Measurements from ENCODE around the gene PLEKHG7.

Gene PLEKHG7

GRCh38 chr12:92721656-92722055 is 18.9 kb downstream of the PLEKHG7 start:
- TF ChIP-seq POU6F1 (CRISPR knock-in tag; IDR thresholded peaks at IDR 0.05; ENCODE audit: borderline replicate concordance, low read depth) (no peak), ARNTL (CRISPR knock-in tag; IDR thresholded peaks at IDR 0.05; ENCODE audit: borderline replicate concordance, low read depth) (no peak), TSHZ2 (CRISPR knock-in tag; IDR thresholded peaks at IDR 0.05) (no peak)
- no peak for ATAC-seq

- TF ChIP-seq ZNF70 (CRISPR knock-in tag; IDR thresholded peaks at IDR 0.05) = no peak
- no peak for TF ChIP-seq CREB5 (CRISPR knock-in tag; IDR thresholded peaks at IDR 0.05; ENCODE audit: low read depth)
- no peak for TF ChIP-seq RARB (CRISPR knock-in tag; IDR thresholded peaks at IDR 0.05)
- no peak for TF ChIP-seq TSHZ2 (CRISPR knock-in tag; IDR thresholded peaks at IDR 0.05)
- no peak for TF ChIP-seq ZFP30 (CRISPR knock-in tag; IDR thresholded peaks at IDR 0.05)
- TF ChIP-seq PATZ1 (CRISPR knock-in tag; IDR thresholded peaks at IDR 0.05; ENCODE audit: borderline replicate concordance) = no peak
- TF ChIP-seq ISL1 (CRISPR knock-in tag; IDR thresholded peaks at IDR 0.05) = no peak
- no peak for TF ChIP-seq ESRRG (CRISPR knock-in tag; IDR thresholded peaks at IDR 0.05)
- no peak for TF ChIP-seq POU6F1 (CRISPR knock-in tag; IDR thresholded peaks at IDR 0.05; ENCODE audit: borderline replicate concordance, low read depth)
- TF ChIP-seq SNAI2 (CRISPR knock-in tag; IDR thresholded peaks at IDR 0.05) = no peak
- no peak for TF ChIP-seq ZFP3 (CRISPR knock-in tag; IDR thresholded peaks at IDR 0.05)
- TF ChIP-seq TOX (CRISPR knock-in tag; IDR thresholded peaks at IDR 0.05; ENCODE audit: borderline replicate concordance) = no peak
- TF ChIP-seq OSR1 (CRISPR knock-in tag; IDR thresholded peaks at IDR 0.05) = no peak
- no peak for TF ChIP-seq ARNTL (CRISPR knock-in tag; IDR thresholded peaks at IDR 0.05; ENCODE audit: borderline replicate concordance, low read depth)
- no peak for TF ChIP-seq ZC3H10 (CRISPR knock-in tag; IDR thresholded peaks at IDR 0.05)
- no peak for TF ChIP-seq ZNF8 (CRISPR knock-in tag; IDR thresholded peaks at IDR 0.05)
- no peak for TF ChIP-seq TCF4 (CRISPR knock-in tag; IDR thresholded peaks at IDR 0.05; ENCODE audit: borderline replicate concordance)
- no peak for TF ChIP-seq ZNF565 (CRISPR knock-in tag; conservative IDR thresholded peaks at IDR 0.05; ENCODE audit: low read depth)
- TF ChIP-seq BACH2 (CRISPR knock-in tag; IDR thresholded peaks at IDR 0.05; ENCODE audit: borderline replicate concordance) = no peak
- TF ChIP-seq PPARA (CRISPR knock-in tag; IDR thresholded peaks at IDR 0.05; ENCODE audit: borderline replicate concordance) = no peak
- ATAC-seq = no peak
Observed at GRCh38 chr12:92722897-92723296, 20.1 kb downstream of the PLEKHG7 start.
